ENCODE data around the gene CACNB2.

Gene CACNB2

GRCh38 chr10:18523858-18524257, 383.6 kb downstream of the CACNB2 start:
- Histone ChIP-seq H3K27me3 (ENCODE audit: low read depth, low read length) (no peaks in the 10 kb centered on the region), H2AFZ (ENCODE audit: low read depth, low read length) (no peak overlapping the region), H3K9me3 (ENCODE audit: insufficient read depth, low read length) (no peaks in the 10 kb centered on the region), H3K9ac (ENCODE audit: low read length) (no peak overlapping the region), H3K79me2 (ENCODE audit: low read length) (no peaks in the 10 kb centered on the region), H3K27ac (ENCODE audit: low read length) (no peak overlapping the region), H3K4me2 (ENCODE audit: low read length) (no peak overlapping the region), H3K4me3 (ENCODE audit: low read length) (no peak overlapping the region), H3K36me3 (replicated peaks; ENCODE audit: low read depth, low read length) (no peaks in the 10 kb centered on the region), H3K4me1 (ENCODE audit: low read length) (no peaks in the 10 kb centered on the region), H4K20me1 (ENCODE audit: insufficient read depth, low read length) (no peaks in the 10 kb centered on the region)
- TF ChIP-seq CTCF (IDR thresholded peaks at IDR 0.05; ENCODE audit: low read depth, low read length) (no peak), EZH2phosphoT487 (IDR thresholded peaks at IDR 0.05; ENCODE audit: low read depth) (no peak)

- Histone ChIP-seq H3K9me3 (ENCODE audit: insufficient read depth, low read length) (no peaks in the 10 kb centered on the region), H3K79me2 (ENCODE audit: low read length) (no peaks in the 10 kb centered on the region), H3K4me1 (ENCODE audit: low read length) (no peaks in the 10 kb centered on the region), H3K4me3 (ENCODE audit: low read length) (no peak overlapping the region), H4K20me1 (ENCODE audit: insufficient read depth, low read length) (no peaks in the 10 kb centered on the region), H3K9ac (ENCODE audit: low read length) (no peak overlapping the region), H3K27me3 (ENCODE audit: low read depth, low read length) (no peaks in the 10 kb centered on the region), H3K4me2 (ENCODE audit: low read length) (no peak overlapping the region), H3K36me3 (replicated peaks; ENCODE audit: low read depth, low read length) (no peaks in the 10 kb centered on the region), H2AFZ (ENCODE audit: low read depth, low read length) (no peak overlapping the region), H3K27ac (ENCODE audit: low read length) (no peak overlapping the region)
- TF ChIP-seq EZH2phosphoT487 (IDR thresholded peaks at IDR 0.05; ENCODE audit: low read depth), result no peak
- no peak for TF ChIP-seq CTCF (IDR thresholded peaks at IDR 0.05; ENCODE audit: low read depth, low read length)
Measured at GRCh38 chr10:18527687-18528086, 387.5 kb downstream of the CACNB2 start.

- H4K20me1 ChIP-seq (ENCODE audit: insufficient read depth, low read length), result no peaks in the 10 kb centered on the region
- H3K9ac ChIP-seq (ENCODE audit: low read length), result no peak overlapping the region
- no peak overlapping the region for H3K27ac ChIP-seq (ENCODE audit: low read length)
- H3K36me3 ChIP-seq (replicated peaks; ENCODE audit: low read depth, low read length), result no peaks in the 10 kb centered on the region
- H3K4me1 ChIP-seq (ENCODE audit: low read length), result no peaks in the 10 kb centered on the region
- no peaks in the 10 kb centered on the region for H3K27me3 ChIP-seq (ENCODE audit: low read depth, low read length)
- H2AFZ ChIP-seq (ENCODE audit: low read depth, low read length), result no peak overlapping the region
- no peaks in the 10 kb centered on the region for H3K79me2 ChIP-seq (ENCODE audit: low read length)
- TF ChIP-seq EZH2phosphoT487 (IDR thresholded peaks at IDR 0.05; ENCODE audit: low read depth), result no peak
- no peak for TF ChIP-seq CTCF (IDR thresholded peaks at IDR 0.05; ENCODE audit: low read depth, low read length)
- no peaks in the 10 kb centered on the region for H3K9me3 ChIP-seq (ENCODE audit: insufficient read depth, low read length)
- no peak overlapping the region for H3K4me3 ChIP-seq (ENCODE audit: low read length)
- H3K4me2 ChIP-seq (ENCODE audit: low read length), result no peak overlapping the region
Measured at GRCh38 chr10:18528292-18528691, 388.1 kb downstream of the CACNB2 start.

GRCh38 chr10:18532881-18533535, 392.8 kb downstream of the CACNB2 start:
- no peak overlapping the region for H3K9ac ChIP-seq (ENCODE audit: low read length)
- H3K27me3 ChIP-seq (ENCODE audit: low read depth, low read length), result no peaks in the 10 kb centered on the region
- no peak overlapping the region for H3K27ac ChIP-seq (ENCODE audit: low read length)
- no peak overlapping the region for H2AFZ ChIP-seq (ENCODE audit: low read depth, low read length)
- no peak overlapping the region for H3K4me2 ChIP-seq (ENCODE audit: low read length)
- no peaks in the 10 kb centered on the region for H3K9me3 ChIP-seq (ENCODE audit: insufficient read depth, low read length)
- no peak overlapping the region for H3K4me3 ChIP-seq (ENCODE audit: low read length)
- no peaks in the 10 kb centered on the region for H3K79me2 ChIP-seq (ENCODE audit: low read length)
- no peak for TF ChIP-seq CTCF (IDR thresholded peaks at IDR 0.05; ENCODE audit: low read depth, low read length)
- no peak for TF ChIP-seq EZH2phosphoT487 (IDR thresholded peaks at IDR 0.05; ENCODE audit: low read depth)
- peaks cover 2% of the 10 kb centered on the region for H3K36me3 ChIP-seq (replicated peaks; ENCODE audit: low read depth, low read length)
- H4K20me1 ChIP-seq (ENCODE audit: insufficient read depth, low read length), result no peaks in the 10 kb centered on the region
- no peaks in the 10 kb centered on the region for H3K4me1 ChIP-seq (ENCODE audit: low read length)
